Uterus (tissue), 4 donors: ENCODE measurements around the gene SYNJ2. TPM values are rescaled to one million over a fixed set of nuclear protein-coding genes. Genes with fewer than 3 reads are reported as not detected.

Experiments
- DNase-seq, 2 donors: peaks; one replicate each; pipeline ENCODE4 v3.0.0-alpha.2; 2019 to 2020
- H3K27ac ChIP-seq, 2 donors: fragments of 200-600 bp; sonication (generic); 1 replicate in 1 of 2; 2 replicates in 1 of 2; pipeline ENCODE4 v1.5.1; 2016 to 2018
- H3K27me3 ChIP-seq, 2 donors: fragments of 200-600 bp; sonication (generic); one replicate each; pipeline ENCODE4 v1.5.1; 2018 to 2019; ENCODE audit warnings: control low read depth in 1 of 2
- H3K36me3 ChIP-seq, 2 donors: fragments of 200-600 bp; sonication (generic); one replicate each; pipeline ENCODE4 v1.5.1; 2019; ENCODE audit warnings: control low read depth in 1 of 2
- H3K4me1 ChIP-seq, 2 donors: fragments of 200-600 bp; sonication (generic); one replicate each; pipeline ENCODE4 v1.5.1; 2018 to 2019; ENCODE audit warnings: control low read depth in 1 of 2
- H3K4me3 ChIP-seq, 2 donors: fragments of 200-600 bp; sonication (generic); 1 replicate in 1 of 2; 2 replicates in 1 of 2; pipeline ENCODE4 v1.5.1; 2018 to 2019; ENCODE audit warnings: mild to moderate bottlenecking in 1 of 2
- H3K9me3 ChIP-seq, 2 donors: fragments of 200-600 bp; sonication (generic); one replicate each; pipeline ENCODE4 v1.5.1; 2019; ENCODE audit warnings: control low read depth in 1 of 2
- POLR2A ChIP-seq, 2 donors: fragments of 450-650 bp; IDR thresholded peaks; one replicate each; pipeline ENCODE4 v1.6.1; 2016; ENCODE audit warnings: antibody characterized with exemption in 2 of 2, mild to moderate bottlenecking in 1 of 2, moderate library complexity in 1 of 2
- intact Hi-C: fragments of 100-400 bp; cut with DNase I; formaldehyde crosslinking; loops from one replicate; pipeline ENCODE4 v1.15.1; 2023; ENCODE audit warnings: low total_unique reads
- total RNA-seq, 4 donors: library from RNA; depleted of rRNA in 3 of 4; stranded (reverse); fragments of >200 nt in 3 of 4; gene quantifications; one replicate each; pipeline versions ENCODE4 v1.1.0 to v1.2.4, GENCODE V29; 2014 to 2023
- TF ChIP-seq, protein P1 (sequence below), 4 experiments: fragments of 200-600 bp in 2 of 4; fragments of 450-650 bp in 2 of 4; sonication (generic) in 2 of 4; IDR thresholded peaks; one replicate each; pipeline ENCODE4 v1.5.1; 2016 to 2019; ENCODE audit warnings: antibody characterized with exemption in 4 of 4, mild to moderate bottlenecking in 2 of 4, moderate library complexity in 1 of 4
- donor health status: DM: yes; HTN: yes; CAD: no.

Gene SYNJ2
- total RNA-seq, 4 donors from 2014 or later, result 9.5 to 32.2 (median 13.5) TPM

- intact Hi-C loops, result no loop called here
- H3K4me3 ChIP-seq, result no peak overlapping the region
- peak overlapping the region; percentile 53 to 73 for H3K27ac ChIP-seq
- TF ChIP-seq POLR2A (IDR thresholded peaks at IDR 0.05), result no peak
- TF ChIP-seq, protein P1, sequence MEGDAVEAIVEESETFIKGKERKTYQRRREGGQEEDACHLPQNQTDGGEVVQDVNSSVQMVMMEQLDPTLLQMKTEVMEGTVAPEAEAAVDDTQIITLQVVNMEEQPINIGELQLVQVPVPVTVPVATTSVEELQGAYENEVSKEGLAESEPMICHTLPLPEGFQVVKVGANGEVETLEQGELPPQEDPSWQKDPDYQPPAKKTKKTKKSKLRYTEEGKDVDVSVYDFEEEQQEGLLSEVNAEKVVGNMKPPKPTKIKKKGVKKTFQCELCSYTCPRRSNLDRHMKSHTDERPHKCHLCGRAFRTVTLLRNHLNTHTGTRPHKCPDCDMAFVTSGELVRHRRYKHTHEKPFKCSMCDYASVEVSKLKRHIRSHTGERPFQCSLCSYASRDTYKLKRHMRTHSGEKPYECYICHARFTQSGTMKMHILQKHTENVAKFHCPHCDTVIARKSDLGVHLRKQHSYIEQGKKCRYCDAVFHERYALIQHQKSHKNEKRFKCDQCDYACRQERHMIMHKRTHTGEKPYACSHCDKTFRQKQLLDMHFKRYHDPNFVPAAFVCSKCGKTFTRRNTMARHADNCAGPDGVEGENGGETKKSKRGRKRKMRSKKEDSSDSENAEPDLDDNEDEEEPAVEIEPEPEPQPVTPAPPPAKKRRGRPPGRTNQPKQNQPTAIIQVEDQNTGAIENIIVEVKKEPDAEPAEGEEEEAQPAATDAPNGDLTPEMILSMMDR (IDR thresholded peaks at IDR 0.05), result no peak
- no peaks in the 10 kb centered on the region for H3K9me3 ChIP-seq
- DNase-seq, result peak in 1 of 2 donors; percentile 10
- no peaks in the 10 kb centered on the region for H3K27me3 ChIP-seq
- peaks cover 7 to 25% of the 10 kb centered on the region in 2 donors for H3K4me1 ChIP-seq
- H3K36me3 ChIP-seq, result no peaks in the 10 kb centered on the region
These were observed 49.0 kb downstream of the SYNJ2 start for GRCh38 chr6:158030380-158031300.

GRCh38 chr6:158031381-158032353, 50.0 kb downstream of the SYNJ2 start:
- Histone ChIP-seq H3K4me1 (peaks cover 3 to 19% of the 10 kb centered on the region in 2 donors), H3K36me3 (no peaks in the 10 kb centered on the region)
- peak in 1 of 2 donors; percentile 55 for DNase-seq

GRCh38 chr6:158032354-158032733, 50.7 kb downstream of the SYNJ2 start:
- Histone ChIP-seq H3K27ac (peak overlapping the region; percentile 53 to 73), H3K9me3 (no peaks in the 10 kb centered on the region), H3K27me3 (no peaks in the 10 kb centered on the region), H3K36me3 (no peaks in the 10 kb centered on the region), H3K4me3 (no peak overlapping the region), H3K4me1 (peaks cover 0 to 12% of the 10 kb centered on the region in 2 donors)
- intact Hi-C loops, result no loop called here
- DNase-seq, result no peak
- TF ChIP-seq, protein P1 (IDR thresholded peaks at IDR 0.05), result no peak
- TF ChIP-seq POLR2A (IDR thresholded peaks at IDR 0.05), result no peak

More at GRCh38 chr6:158031381-158032353, 50.0 kb downstream of the SYNJ2 start:
- Histone ChIP-seq H3K4me3 (no peak overlapping the region), H3K27me3 (no peaks in the 10 kb centered on the region), H3K9me3 (no peaks in the 10 kb centered on the region), H3K27ac (peak overlapping the region; percentile 53 to 73)
- intact Hi-C loops, result no loop called here
- TF ChIP-seq, protein P1 (IDR thresholded peaks at IDR 0.05), result no peak
- no peak for TF ChIP-seq POLR2A (IDR thresholded peaks at IDR 0.05)

DNA sequence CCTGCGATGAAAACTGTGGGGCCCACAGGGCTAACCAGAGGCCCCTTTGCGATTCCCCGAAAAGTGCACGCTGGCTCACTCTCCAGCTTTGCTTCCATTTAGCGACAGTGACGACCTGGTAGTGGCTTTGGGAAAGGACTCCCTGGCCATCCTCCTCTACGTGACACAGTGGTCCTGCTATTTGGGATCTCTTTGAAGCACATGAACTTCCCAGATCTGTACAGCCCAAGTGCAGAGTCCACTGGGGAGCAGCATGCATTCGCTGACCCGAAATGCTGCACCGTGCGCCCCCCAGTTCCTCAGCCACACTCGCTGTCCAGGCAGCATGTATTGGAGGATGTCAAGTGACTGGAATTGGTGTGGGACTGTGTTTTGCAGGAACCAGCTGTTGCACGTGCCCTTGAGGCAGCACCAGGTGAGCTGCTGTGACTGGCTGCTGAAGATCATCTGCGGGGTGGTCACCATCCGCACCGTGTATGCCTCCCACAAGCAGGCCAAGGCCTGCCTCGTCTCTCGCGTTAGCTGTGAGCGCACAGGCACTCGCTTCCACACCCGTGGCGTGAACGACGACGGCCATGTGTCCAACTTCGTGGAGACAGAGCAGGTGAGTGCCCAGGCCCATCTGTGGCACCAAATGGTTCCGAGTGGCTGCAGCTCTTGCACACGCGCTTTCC, 51.6 kb downstream of the SYNJ2 start:
- H3K27me3 ChIP-seq, result no peaks in the 10 kb centered on the region
- intact Hi-C loops, result no loop called here
- H3K4me1 ChIP-seq, result peaks cover 0 to 3% of the 10 kb centered on the region in 2 donors
- DNase-seq, result no peak
- no peaks in the 10 kb centered on the region for H3K36me3 ChIP-seq
- TF ChIP-seq, protein P1 (IDR thresholded peaks at IDR 0.05), result no peak
- no peak for TF ChIP-seq POLR2A (IDR thresholded peaks at IDR 0.05)
- H3K4me3 ChIP-seq, result no peak overlapping the region
- H3K9me3 ChIP-seq, result no peaks in the 10 kb centered on the region
- H3K27ac ChIP-seq, result peak overlapping the region; percentile 56 to 73
